ENCODE measurements around the gene PBX4. TPM values are rescaled to one million over a fixed set of nuclear protein-coding genes. Genes with fewer than 3 reads are reported as not detected.

The PBX4 gene
- polyA plus RNA-seq, 1 donor from 2014 or later = 4.1 TPM

GRCh38 chr19:19637186-19637522 is 18.7 kb upstream of the PBX4 start:
- peaks cover 5% of the 10 kb centered on the region for H3K36me3 Mint-ChIP-seq
- H3K9me3 Mint-ChIP-seq = no peaks in the 10 kb centered on the region
- no peak overlapping the region for H3K27ac Mint-ChIP-seq
- no peak overlapping the region for H3K4me3 Mint-ChIP-seq
- H3K4me1 Mint-ChIP-seq = peaks cover 4 to 13% (median 9%) of the 10 kb centered on the region in 3 donors
- H3K27me3 Mint-ChIP-seq = no peaks in the 10 kb centered on the region

DNA sequence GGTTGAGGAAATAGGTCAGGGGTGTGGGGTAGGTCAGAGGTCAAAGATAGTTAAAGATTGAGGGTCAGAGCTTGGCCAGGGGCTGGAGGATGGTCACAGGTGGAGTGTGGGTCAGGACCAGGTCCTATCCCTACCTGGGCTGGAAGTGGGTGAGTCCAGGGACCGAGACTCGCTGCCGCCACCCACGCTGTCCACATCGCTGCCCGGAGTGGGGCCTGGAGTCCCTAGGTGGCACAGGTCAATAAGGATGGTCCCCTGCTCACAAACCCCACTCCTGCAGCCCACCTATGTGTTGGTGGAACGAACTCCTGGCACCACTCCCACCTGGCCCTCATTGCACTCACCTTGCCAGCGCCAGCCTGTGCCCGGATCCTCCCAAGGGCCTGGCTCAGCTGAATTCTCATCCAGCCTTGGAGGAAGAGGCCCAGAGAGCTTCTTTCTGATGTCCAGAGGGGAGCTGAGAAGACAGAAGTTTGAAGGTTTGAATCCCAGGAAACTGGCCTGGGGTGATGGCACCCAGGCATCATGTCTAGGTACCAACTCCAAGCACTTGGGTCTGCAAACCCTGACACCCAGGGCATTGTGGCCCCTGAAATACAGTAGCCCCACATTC is 18.2 kb upstream of the PBX4 start:
- peak overlapping the region in 1 of 3 donors; percentile 35 for H3K27ac Mint-ChIP-seq
- H3K4me3 Mint-ChIP-seq = no peak overlapping the region
- peaks cover 0 to 9% (median 6%) of the 10 kb centered on the region in 3 donors for H3K4me1 Mint-ChIP-seq
- peaks cover 5% of the 10 kb centered on the region for H3K36me3 Mint-ChIP-seq
- H3K27me3 Mint-ChIP-seq = no peaks in the 10 kb centered on the region
- H3K9me3 Mint-ChIP-seq = no peaks in the 10 kb centered on the region

DNA sequence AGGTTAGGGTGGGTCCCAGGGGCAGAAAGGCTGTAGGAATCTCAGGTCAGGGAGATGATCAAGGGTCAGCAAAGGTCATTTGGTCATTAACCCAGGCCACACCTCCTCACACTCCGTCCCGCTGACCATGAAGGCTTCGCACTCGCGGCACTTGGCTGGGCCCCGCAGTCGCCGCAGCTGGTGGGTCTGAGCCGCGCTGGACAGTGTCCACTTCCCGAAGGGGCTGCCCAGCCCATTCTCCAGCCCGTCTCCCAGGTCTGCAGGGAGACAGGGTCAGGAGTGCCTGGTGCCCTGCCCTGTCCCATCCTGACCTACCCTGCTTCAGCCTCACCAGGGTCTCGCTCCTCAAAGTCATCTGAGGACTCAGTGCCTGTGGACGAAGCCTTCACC is 16.8 kb upstream of the PBX4 start:
- no peaks in the 10 kb centered on the region for H3K27me3 Mint-ChIP-seq
- peak overlapping the region in 2 of 3 donors; percentile 34 to 43 for H3K27ac Mint-ChIP-seq
- H3K4me1 Mint-ChIP-seq = peaks cover 0 to 9% (median 6%) of the 10 kb centered on the region in 3 donors
- H3K9me3 Mint-ChIP-seq = no peaks in the 10 kb centered on the region
- peaks cover 5% of the 10 kb centered on the region for H3K36me3 Mint-ChIP-seq
- H3K4me3 Mint-ChIP-seq = no peak overlapping the region

DNA sequence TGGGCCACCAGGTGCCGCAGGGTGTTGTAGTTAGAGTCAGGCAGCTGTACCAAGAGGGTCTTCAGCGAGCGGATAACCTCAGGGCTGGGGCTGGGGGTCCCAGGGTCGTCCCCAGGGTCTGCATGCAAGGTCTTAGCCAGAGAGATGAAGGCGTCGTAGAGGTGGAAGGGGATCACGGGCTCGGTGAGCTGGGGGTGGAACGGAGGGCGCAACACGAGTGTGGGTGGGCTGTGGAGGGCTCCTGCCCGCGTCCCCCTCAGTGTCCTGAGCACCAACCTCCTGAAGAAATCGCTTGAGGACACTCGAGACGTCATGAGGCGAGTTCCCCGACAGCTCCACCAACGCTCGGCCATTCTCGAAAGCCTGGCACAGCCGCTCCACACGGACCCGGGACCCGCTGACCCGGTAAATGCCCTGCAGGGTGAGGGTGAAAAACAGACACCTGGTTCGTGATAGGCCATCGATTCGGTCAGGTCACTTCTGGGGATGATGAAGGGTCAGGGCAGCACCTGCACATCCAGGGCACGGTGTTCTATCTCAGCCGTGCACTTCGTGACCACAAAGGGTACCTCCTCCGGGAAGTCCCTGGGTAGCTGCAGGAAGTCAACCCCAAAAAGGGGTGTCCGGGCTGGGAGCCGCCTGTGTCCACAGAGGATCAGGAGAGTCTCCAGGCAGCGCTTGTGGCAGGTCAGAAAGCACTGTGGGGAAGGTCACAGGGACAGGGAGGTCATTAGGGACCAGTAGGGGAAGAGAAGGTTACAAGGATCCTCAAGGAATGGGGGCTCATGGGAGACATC is 16.2 kb upstream of the PBX4 start:
- Mint-ChIP-seq H3K9me3 (no peaks in the 10 kb centered on the region), H3K36me3 (peaks cover 5% of the 10 kb centered on the region), H3K4me1 (peaks cover 0 to 9% (median 6%) of the 10 kb centered on the region in 3 donors), H3K4me3 (peak overlapping the region in 1 of 4 donors; percentile 60), H3K27me3 (no peaks in the 10 kb centered on the region), H3K27ac (peak overlapping the region; percentile 16 to 43 (median 34))

DNA sequence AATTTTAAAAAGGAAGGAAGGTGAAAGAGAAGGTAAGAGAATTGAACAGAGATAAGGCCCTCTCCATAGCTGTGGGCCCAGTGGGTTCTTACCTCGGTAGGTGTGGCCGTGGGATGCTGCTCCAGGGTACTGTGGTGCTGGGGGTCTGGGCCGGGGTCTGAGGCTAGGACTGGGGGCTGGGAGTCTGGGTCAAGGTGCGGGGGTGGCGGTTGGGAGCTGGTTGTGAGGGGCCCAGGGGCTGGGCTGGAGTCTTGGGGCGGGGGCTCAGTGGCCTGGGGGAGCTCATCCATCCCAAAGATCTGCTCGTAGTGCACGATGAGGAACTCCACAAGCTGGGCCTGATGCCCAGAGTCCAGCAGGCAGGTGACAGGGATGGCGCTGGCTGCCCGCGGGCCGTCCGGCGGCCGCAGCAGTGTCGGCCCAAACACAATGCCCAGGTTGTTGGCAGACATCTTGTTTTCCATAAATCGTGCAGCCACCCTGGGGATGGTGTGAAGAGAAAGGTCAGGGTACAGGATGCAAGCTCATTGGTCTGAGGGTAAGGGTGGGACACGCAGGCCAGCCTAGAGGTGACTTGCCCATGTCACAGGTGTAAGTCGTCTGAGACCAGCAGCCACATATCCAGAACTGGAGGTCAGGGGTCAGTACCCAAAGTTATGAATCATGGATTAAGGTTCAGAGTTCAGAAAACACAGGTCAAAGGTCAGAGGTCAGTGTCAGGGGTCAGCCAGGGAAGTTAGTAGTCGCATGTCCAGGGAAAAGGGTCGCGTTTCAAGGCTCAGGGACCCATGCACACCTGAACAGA is 15.4 kb upstream of the PBX4 start:
- H3K9me3 Mint-ChIP-seq = no peaks in the 10 kb centered on the region
- H3K4me3 Mint-ChIP-seq = peak overlapping the region in 2 of 4 donors; percentile 66 to 68
- peaks cover 0 to 9% (median 6%) of the 10 kb centered on the region in 3 donors for H3K4me1 Mint-ChIP-seq
- H3K27ac Mint-ChIP-seq = peak overlapping the region; percentile 16 to 34 (median 20)
- peaks cover 5% of the 10 kb centered on the region for H3K36me3 Mint-ChIP-seq
- no peaks in the 10 kb centered on the region for H3K27me3 Mint-ChIP-seq

GRCh38 chr19:19632661-19633060 is 14.2 kb upstream of the PBX4 start:
- Mint-ChIP-seq H3K27me3 (no peaks in the 10 kb centered on the region), H3K27ac (peak overlapping the region in 2 of 3 donors; percentile 34 to 81), H3K4me3 (peak overlapping the region in 1 of 4 donors; percentile 68), H3K9me3 (no peaks in the 10 kb centered on the region), H3K36me3 (peaks cover 5% of the 10 kb centered on the region), H3K4me1 (peaks cover 0 to 12% (median 6%) of the 10 kb centered on the region in 3 donors)

DNA sequence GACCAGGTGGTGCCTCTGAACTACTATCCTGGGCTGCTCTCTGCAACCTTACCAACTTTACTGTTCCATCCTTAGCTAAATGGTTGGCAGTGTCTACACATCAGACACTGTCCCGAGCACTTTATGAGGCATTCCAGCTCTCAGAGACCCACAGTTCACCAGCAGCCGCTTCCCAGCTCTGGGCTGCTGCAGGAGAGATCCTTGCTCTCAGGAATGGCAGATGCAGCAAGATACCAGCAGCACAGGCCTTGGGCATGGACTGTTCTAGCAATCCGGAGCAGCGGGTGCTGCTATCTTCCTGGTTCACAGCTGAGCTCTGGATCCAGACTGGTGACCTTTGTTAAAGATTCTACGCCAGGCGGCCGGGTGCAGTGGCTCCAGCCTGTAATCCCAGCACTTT is 12.9 kb upstream of the PBX4 start:
- no peaks in the 10 kb centered on the region for H3K9me3 Mint-ChIP-seq
- peak overlapping the region in 1 of 4 donors; percentile 82 for H3K4me3 Mint-ChIP-seq
- H3K4me1 Mint-ChIP-seq = peaks cover 2 to 22% (median 13%) of the 10 kb centered on the region in 3 donors
- H3K27me3 Mint-ChIP-seq = no peaks in the 10 kb centered on the region
- H3K36me3 Mint-ChIP-seq = peaks cover 5% of the 10 kb centered on the region
- H3K27ac Mint-ChIP-seq = peak overlapping the region in 1 of 3 donors; percentile 73

DNA sequence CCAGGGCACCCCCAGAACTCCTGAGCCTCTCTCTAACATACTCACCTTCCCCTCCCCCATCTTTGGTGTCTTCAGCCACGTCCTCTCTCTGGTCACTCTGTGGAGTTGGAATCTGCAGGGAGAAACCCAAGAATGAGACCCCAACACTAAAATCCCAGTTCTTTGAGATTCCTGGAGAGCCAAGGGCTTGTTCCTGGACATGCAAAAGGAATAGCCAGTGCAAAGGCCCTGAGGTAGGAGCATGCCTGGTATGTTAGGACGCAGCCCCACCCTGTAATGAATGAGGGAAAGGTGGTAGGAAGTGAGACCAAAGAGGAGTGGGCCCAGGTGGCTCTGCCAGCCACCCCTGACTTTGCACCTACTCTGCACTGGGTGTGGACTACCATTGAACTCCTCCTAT is 11.9 kb upstream of the PBX4 start:
- peaks cover 6 to 23% (median 11%) of the 10 kb centered on the region in 3 donors for H3K4me1 Mint-ChIP-seq
- no peaks in the 10 kb centered on the region for H3K27me3 Mint-ChIP-seq
- H3K9me3 Mint-ChIP-seq = no peaks in the 10 kb centered on the region
- H3K4me3 Mint-ChIP-seq = peak overlapping the region in 1 of 4 donors; percentile 82
- H3K27ac Mint-ChIP-seq = peak overlapping the region in 2 of 3 donors; percentile 27 to 73
- peaks cover 5% of the 10 kb centered on the region for H3K36me3 Mint-ChIP-seq

- Mint-ChIP-seq H3K4me3 (peak overlapping the region in 1 of 4 donors; percentile 82), H3K27ac (peak overlapping the region in 2 of 3 donors; percentile 53 to 73), H3K4me1 (peaks cover 6 to 22% (median 11%) of the 10 kb centered on the region in 3 donors), H3K9me3 (no peaks in the 10 kb centered on the region), H3K36me3 (peaks cover 5% of the 10 kb centered on the region), H3K27me3 (no peaks in the 10 kb centered on the region)
These were observed 11.6 kb upstream of the PBX4 start for GRCh38 chr19:19630062-19630414.

DNA sequence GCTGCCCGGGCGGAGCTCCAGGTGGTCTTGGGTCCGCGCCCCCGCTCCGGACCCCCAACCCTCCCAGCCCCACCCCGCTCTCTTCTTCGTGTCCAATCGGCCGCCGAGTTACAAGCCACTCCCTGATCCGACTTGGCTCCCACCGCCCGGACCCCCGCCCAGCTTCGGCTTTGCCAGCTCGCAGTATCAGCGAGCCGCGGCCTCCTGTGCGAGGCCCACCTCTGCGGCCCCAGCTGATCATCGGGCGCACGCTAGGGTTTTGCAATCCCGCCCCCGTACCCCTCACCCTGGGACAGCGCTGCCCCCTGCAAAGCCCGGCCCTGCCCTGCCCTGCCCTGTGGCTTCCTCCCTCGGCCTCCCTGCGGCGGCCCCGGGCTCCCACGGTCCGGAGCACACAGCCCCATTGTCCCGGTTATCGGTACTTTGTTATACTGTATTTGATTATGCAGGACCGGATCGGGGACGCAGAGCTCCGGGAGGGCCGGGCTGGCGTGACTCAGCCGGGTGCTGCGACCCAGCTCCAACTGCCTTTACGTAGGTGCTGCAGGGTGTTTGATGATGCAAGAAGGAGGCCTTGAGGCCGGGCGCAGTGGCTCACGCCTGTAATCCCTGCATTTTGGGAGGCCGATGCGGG is 10.1 kb upstream of the PBX4 start:
- Mint-ChIP-seq H3K36me3 (peaks cover 3% of the 10 kb centered on the region), H3K4me3 (peak overlapping the region; percentile 66 to 92 (median 90)), H3K9me3 (no peaks in the 10 kb centered on the region), H3K27me3 (no peaks in the 10 kb centered on the region), H3K27ac (peak overlapping the region in 2 of 3 donors; percentile 81 to 87), H3K4me1 (peaks cover 6 to 20% (median 13%) of the 10 kb centered on the region in 3 donors)

DNA sequence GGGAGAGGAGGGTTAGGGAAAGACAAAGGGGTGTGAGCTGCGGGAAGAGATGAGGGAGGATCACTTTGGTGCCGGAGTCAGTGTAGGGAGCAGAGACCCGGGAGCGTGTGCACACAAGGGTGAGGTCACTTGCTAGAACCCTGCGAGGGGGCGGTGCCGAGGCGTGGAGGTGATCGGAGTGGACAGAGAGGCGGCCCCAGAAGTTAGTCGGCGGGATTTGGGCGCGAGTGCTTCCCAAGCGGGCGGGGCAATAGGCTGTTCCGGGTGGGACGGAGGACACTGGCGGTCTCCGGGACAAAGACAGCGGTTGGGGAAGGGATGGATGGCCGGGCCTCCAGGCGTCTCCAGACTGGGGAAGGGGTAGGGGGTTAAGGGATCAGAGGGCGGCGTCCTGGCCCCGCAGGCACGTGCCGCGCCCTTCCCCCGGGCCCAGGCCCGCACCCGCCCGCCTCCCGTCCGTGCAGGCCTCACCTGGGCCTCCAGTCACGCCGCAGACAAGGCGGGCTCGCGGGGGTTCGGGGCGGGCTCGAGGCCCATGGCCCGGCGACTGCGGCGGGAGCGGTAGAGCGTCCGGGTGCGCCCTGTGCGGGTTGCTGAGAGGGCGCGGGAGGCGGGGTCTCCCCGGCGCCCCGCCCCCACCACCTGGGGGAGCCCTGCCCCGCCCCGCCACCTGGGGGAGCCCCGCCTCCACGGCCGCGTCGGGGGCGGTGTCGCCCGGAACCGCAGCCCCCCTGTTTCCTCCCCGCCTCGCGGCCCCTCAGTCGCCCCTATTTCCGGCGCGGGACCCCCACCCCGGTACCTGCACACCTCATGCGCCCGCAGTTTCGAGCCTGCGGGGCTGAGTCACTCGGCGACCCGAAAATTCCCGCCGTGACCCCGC is 9.4 kb upstream of the PBX4 start, which contains the start of gene LPAR2:
Gene LPAR2 (minus strand): TSS at position 600 of the 880 bp plus-strand sequence. CDS start 945 bp downstream, outside the sequence.
- H3K4me3 Mint-ChIP-seq = peak within 1 kb of the TSS; percentile 83 to 99 (median 94)
- no peaks in the 10 kb centered on the region for H3K36me3 Mint-ChIP-seq
- H3K27me3 Mint-ChIP-seq = no peaks in the 10 kb centered on the region
- peak within 1 kb of the TSS; percentile 81 to 94 (median 87) for H3K27ac Mint-ChIP-seq
- no peaks in the 10 kb centered on the region for H3K9me3 Mint-ChIP-seq
- peaks cover 6 to 20% (median 9%) of the 10 kb centered on the region in 3 donors for H3K4me1 Mint-ChIP-seq

- H3K4me1 Mint-ChIP-seq = peaks cover 6 to 20% (median 9%) of the 10 kb centered on the region in 3 donors
- H3K27me3 Mint-ChIP-seq = no peaks in the 10 kb centered on the region
- no peaks in the 10 kb centered on the region for H3K9me3 Mint-ChIP-seq
- peak overlapping the region; percentile 77 to 94 (median 81) for H3K27ac Mint-ChIP-seq
- no peaks in the 10 kb centered on the region for H3K36me3 Mint-ChIP-seq
- peak overlapping the region; percentile 34 to 99 (median 88) for H3K4me3 Mint-ChIP-seq
These were observed 8.3 kb upstream of the PBX4 start for GRCh38 chr19:19626516-19627472.
